GM10248 (cell line): ENCODE data around the gene GLRX5.

Experiments used
- CTCF ChIA-PET: fragments of 300-600 bp; sonication (Branson Sonifier 250); formaldehyde crosslinking; extraction: SDS; loops from one replicate; lab custom pipeline; 2021; ENCODE audit warnings: antibody characterized with exemption; lab: Yijun Ruan, JAX
- POLR2A ChIA-PET: fragments of 350-650 bp; sonication (Branson Sonifier 250); formaldehyde crosslinking; extraction: SDS; loops from one replicate; lab custom pipeline; 2020; ENCODE audit warnings: antibody characterized with exemption; lab: Yijun Ruan, JAX
- DNase-seq: peaks from one replicate; pipeline ENCODE4 v3.0.0; 2012; ENCODE audit errors: extremely low spot score
- TF ChIP-seq, protein P1 (sequence below): IDR thresholded peaks from 2 replicates; pipeline ENCODE4 v1.5.1; 2012; ENCODE audit warnings: mild to moderate bottlenecking, low read depth; ENCODE audit errors: extremely low read depth, missing control alignments, control extremely low read depth

The GLRX5 gene

GRCh38 chr14:95510804-95511203 is 24.0 kb upstream of the GLRX5 start:
- CTCF ChIA-PET, result interaction anchor here (1.0 to 2.5 kb wide), 4 partner anchors 10 to 31 kb away, joined by 3 to 9 read pairs (median 4); no protein-coding TSS in a partner anchor

DNA sequence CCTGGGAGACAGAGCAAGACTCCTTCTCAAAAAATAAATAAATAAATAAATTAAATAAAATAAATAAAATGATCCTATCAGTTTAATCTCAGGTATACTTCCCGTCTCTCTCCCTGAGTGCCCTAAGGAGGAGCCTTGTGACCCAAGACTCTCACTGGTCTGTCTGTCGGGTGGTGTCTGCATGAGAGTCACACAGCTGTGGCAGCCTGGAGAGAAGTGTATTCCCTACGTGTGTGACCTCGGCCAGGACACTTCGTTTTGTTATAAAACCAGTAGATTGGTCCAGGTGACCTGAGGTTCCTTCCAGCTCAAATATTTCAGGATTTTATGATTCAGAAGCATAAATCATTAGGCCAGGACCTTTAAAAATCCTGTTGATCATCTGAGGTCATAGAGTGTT is 23.2 kb upstream of the GLRX5 start:
- no peak for DNase-seq
- ChIA-PET CTCF (interaction anchor here (1.0 to 2.8 kb wide), 5 partner anchors 11 to 16 kb away, joined by 3 to 9 read pairs (median 4); no protein-coding TSS in a partner anchor), POLR2A (no interaction called here)
- TF ChIP-seq, protein P1, sequence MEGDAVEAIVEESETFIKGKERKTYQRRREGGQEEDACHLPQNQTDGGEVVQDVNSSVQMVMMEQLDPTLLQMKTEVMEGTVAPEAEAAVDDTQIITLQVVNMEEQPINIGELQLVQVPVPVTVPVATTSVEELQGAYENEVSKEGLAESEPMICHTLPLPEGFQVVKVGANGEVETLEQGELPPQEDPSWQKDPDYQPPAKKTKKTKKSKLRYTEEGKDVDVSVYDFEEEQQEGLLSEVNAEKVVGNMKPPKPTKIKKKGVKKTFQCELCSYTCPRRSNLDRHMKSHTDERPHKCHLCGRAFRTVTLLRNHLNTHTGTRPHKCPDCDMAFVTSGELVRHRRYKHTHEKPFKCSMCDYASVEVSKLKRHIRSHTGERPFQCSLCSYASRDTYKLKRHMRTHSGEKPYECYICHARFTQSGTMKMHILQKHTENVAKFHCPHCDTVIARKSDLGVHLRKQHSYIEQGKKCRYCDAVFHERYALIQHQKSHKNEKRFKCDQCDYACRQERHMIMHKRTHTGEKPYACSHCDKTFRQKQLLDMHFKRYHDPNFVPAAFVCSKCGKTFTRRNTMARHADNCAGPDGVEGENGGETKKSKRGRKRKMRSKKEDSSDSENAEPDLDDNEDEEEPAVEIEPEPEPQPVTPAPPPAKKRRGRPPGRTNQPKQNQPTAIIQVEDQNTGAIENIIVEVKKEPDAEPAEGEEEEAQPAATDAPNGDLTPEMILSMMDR, result no peak

More at GRCh38 chr14:95510804-95511203, 24.0 kb upstream of the GLRX5 start:
- POLR2A ChIA-PET, result no interaction called here
- TF ChIP-seq, protein P1, result no peak
- no peak for DNase-seq

DNA sequence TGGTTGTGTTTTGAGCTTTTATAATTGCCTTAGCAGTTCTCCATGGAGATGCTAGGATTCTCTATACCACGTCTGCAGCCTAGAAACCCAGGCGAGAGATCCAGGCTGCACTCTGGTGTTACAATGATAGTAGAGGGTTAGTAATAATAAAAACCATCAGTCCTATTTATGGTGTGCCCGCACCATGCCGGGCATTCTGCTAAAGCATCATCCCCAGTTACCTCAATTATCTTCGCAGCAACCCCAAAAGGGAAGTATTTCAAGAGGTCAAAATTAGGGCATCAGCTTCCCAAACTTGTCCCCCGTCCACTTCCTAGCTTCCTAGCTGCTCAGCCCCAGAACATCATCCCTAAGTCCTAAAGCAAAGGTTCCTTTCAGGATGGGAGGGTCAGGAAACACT is 21.6 kb upstream of the GLRX5 start:
- CTCF ChIA-PET, result interaction anchor here (1.0 to 7.3 kb wide), 8 partner anchors 8 to 77 kb away, joined by 3 to 110 read pairs (median 4); no protein-coding TSS in a partner anchor

DNA sequence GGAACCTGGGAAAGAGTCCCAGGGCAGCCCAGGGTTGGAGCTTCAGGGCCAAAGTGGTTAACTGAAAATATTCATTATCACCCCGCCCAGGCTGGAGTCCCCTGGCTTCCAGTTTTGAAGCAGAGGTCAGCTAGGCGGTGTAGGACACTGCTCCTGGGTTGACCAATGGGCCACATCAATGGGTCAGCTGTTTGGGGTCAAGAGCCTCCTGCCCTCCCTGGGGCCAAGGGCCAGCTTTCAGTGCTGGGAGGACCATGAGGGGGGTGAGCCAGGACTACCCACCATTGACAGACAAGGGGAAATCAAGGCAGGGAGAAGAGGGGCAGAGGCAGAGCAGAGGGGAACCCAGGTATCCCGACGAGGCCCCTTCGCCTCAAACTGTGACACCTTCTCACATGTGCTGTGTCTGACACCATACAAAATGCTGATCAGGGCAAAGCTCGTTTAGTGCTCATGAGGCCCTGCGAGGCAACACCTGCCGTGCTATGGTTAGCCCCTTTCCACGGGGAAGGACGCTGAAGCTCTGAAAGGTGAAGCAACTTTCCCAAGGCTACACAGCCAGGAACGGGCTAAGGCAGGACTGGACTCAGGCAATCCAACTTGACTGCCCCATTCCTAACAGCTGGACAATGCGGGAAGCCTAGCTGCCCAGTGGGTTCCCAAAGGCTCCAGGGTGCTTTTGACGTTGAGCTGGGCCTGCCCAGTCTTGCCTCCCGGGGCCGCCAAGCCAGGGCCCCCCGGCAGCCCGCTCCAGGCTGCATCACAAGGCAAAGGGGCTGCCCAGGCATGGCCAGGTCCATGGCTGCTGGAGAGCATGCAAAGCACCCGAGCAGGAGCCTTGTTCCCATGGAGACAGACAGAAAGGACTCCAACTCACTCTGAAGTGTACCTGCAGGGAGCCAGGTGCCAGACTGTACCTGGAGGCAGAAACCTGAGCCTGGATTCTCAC is 20.4 kb upstream of the GLRX5 start:
- ChIA-PET POLR2A (interaction anchor here (1.5 to 2.0 kb wide), 3 partner anchors 8 to 19 kb away, joined by 3 to 8 read pairs (median 4); no protein-coding TSS in a partner anchor), CTCF (interaction anchor here (0.7 to 7.3 kb wide), 15 partner anchors 10 to 86 kb away, joined by 3 to 110 read pairs (median 5); no protein-coding TSS in a partner anchor)
- TF ChIP-seq, protein P1, result no peak
- DNase-seq, result no peak

More for the DNA sequence above, 21.6 kb upstream of the GLRX5 start:
- POLR2A ChIA-PET, result no interaction called here
- no peak for DNase-seq
- TF ChIP-seq, protein P1, result no peak

GRCh38 chr14:95515080-95515489 is 19.8 kb upstream of the GLRX5 start:
- no peak for DNase-seq
- TF ChIP-seq, protein P1, result no peak
- CTCF ChIA-PET, result interaction anchor here (1.0 to 7.3 kb wide), 13 partner anchors 8 to 87 kb away, joined by 3 to 110 read pairs (median 5); no protein-coding TSS in a partner anchor
- POLR2A ChIA-PET, result interaction anchor here (1.5 to 2.0 kb wide), 3 partner anchors 9 to 18 kb away, joined by 3 to 8 read pairs (median 4); no protein-coding TSS in a partner anchor

DNA sequence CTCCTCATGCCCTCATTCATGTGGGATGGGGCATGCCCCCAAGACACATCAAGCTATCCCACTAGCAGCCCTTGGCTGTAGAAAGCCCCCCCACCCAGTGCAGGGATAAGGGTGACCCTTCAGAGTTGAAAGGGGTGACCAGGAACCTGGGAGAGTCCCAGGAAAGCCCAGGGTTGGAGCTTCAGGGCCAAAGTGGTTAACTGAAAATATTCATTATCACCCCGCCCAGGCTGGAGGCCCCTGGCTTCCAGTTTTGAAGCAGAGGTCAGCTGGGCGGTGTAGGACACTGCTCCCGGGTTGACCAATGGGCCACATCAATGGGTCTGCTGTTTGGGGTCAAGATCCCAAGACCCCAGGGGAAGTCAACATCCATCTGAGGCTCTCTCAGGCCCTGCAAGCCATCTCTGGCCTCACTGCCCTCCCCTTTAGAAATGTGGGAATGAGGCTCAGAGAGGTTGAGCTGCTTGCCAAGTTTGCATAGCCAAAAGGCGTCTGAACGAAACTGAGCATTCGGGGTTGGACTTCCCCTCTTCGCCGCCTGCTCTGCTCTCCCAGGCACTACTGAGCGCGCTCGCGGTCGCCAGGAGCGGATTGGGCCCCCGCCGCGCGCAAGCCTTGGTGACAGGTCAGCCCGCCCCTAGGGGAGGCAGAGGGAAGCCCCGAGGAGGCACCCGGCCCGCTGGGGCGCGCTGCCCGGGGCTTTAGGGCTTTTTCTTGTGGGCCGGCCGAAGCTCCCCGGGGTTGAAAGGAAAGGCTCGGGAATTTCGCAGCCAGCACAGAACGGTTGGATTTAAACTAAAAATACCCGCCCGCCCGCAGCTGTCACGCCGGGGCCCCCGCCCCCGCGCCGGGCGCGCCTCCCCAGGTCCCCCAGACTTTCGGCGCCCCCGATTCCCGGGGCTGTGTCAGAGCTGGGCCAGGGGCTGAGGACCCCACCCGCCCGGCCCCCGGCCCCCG is 19.0 kb upstream of the GLRX5 start:
- POLR2A ChIA-PET, result interaction anchor here (0.6 to 2.0 kb wide), 4 partner anchors 10 to 144 kb away, joined by 3 to 9 read pairs (median 6); no protein-coding TSS in a partner anchor
- peak; percentile 92 for DNase-seq
- TF ChIP-seq, protein P1, result peak; percentile 30
- CTCF ChIA-PET, result interaction anchor here (0.7 to 7.3 kb wide), 19 partner anchors 9 to 88 kb away, joined by 3 to 110 read pairs (median 4); no protein-coding TSS in a partner anchor
